ENCODE measurements around the gene TPRX1.
"Not testable (repeated sequence)": the region's sequence is repeated elsewhere in the genome, so short reads cannot be mapped to it uniquely, and the experiment has no call there.

The TPRX1 gene

GRCh38 chr19:47836038-47836437 is 31.7 kb upstream of the TPRX1 start:
- H3K4me3 ChIP-seq (ENCODE audit: low read length): no peak overlapping the region
- no peak for TF ChIP-seq CTCF (IDR thresholded peaks at IDR 0.05; ENCODE audit: insufficient read depth, low read depth, low read length, missing control alignments)
- no peak for DNase-seq (ENCODE audit: low read depth)

DNA sequence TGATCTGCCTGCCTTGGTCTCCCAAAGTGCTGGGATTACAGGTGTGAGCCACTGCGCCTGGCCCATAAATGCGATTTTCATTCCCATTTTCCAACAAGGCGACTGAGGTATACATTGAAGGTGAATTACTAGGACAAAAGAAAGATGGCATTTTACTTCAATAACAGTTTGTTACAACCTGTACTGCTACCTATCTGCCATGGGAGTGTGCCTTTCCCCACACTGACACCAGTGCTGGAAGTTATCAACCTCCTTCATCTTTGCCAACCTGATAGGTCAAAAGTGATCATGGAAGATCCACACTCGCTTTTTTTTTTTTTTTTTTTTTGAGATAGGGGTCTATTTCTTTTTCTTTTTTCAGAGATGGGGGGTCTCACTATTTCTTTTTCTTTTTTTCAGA is 28.4 kb upstream of the TPRX1 start:
- TF ChIP-seq CTCF (IDR thresholded peaks at IDR 0.05; ENCODE audit: insufficient read depth, low read depth, low read length, missing control alignments): no peak
- DNase-seq (ENCODE audit: low read depth): no peak
- H3K4me3 ChIP-seq (ENCODE audit: low read length): no peak overlapping the region

DNA sequence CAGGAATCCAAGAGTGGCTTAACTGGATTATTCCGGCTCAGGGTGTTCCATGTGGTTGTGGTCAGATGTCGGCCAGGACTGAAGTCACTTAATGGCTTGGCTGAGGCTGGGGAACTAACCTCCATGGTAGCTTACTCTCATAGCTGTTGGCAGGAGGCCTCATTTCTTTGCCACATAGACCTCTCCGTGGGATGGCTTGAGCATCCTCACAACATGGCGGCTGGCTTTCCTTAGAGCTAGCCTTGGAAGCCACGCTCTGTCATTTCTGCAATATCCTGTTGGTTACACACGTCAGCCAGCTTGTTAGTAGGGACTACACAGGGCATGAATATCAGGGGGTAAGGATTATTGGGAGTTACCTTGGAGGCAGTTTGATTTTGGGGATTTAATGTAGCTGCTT is 22.4 kb upstream of the TPRX1 start:
- no peak for DNase-seq (ENCODE audit: low read depth)
- no peak for TF ChIP-seq CTCF (IDR thresholded peaks at IDR 0.05; ENCODE audit: insufficient read depth, low read depth, low read length, missing control alignments)
- no peak overlapping the region for H3K4me3 ChIP-seq (ENCODE audit: low read length)

GRCh38 chr19:47824396-47824795 is 20.0 kb upstream of the TPRX1 start:
- DNase-seq (ENCODE audit: low read depth): no peak
- H3K4me3 ChIP-seq (ENCODE audit: low read length): no peak overlapping the region
- no peak for TF ChIP-seq CTCF (IDR thresholded peaks at IDR 0.05; ENCODE audit: insufficient read depth, low read depth, low read length, missing control alignments)

GRCh38 chr19:47821460-47822020 is 17.2 kb upstream of the TPRX1 start, which contains the start of gene CRX:
TSS of gene CRX (plus strand) at chr19:47821937. CDS start at chr19:47834444, 12,507 bp downstream.
- DNase-seq (ENCODE audit: low read depth): no peak
- TF ChIP-seq CTCF (IDR thresholded peaks at IDR 0.05; ENCODE audit: insufficient read depth, low read depth, low read length, missing control alignments): no peak
- no peak within 1 kb of the TSS for H3K4me3 ChIP-seq (ENCODE audit: low read length)

DNA sequence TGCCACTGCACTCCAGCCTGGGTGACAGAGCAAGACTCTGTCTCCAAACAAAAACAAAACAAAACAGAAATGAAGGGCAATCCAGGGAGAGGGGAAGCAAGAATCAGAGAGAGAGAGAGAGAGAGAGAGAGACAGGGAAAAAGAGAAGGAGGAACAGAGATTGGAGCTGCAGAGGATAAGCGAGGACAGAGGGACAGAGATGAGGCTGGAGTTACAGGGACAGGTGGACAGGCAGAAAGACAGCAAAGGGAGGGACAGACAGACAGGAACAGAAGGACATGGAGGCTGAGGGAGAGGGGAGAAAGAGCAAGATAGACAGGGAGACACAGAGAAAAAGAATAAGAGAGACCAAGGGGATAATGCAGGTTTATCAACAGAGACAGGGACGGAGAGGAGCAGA is 16.1 kb upstream of the TPRX1 start:
- DNase-seq (ENCODE audit: low read depth): no peak
- no peak for TF ChIP-seq CTCF (IDR thresholded peaks at IDR 0.05; ENCODE audit: insufficient read depth, low read depth, low read length, missing control alignments)
- no peak overlapping the region for H3K4me3 ChIP-seq (ENCODE audit: low read length)

DNA sequence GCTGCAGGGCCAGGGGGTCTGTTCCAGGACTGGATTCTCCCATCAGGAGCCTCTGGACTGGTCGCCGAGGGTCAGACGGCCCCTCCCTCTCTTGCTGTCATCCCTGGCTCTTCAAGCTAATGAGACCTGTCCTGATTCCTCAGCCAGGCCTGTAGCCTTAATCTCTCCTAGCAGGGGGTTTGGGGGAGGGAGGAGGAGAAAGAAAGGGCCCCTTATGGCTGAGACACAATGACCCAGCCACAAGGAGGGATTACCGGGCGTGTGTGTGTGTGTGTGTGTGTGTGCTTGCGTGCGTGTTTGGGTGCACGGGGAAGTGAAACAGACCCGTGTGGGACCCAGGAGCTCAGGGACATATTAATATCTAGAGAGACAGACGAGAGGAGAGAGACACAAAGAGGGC is 15.5 kb upstream of the TPRX1 start:
- no peak for DNase-seq (ENCODE audit: low read depth)
- TF ChIP-seq CTCF (IDR thresholded peaks at IDR 0.05; ENCODE audit: insufficient read depth, low read depth, low read length, missing control alignments): no peak
- H3K4me3 ChIP-seq (ENCODE audit: low read length): no peak overlapping the region

DNA sequence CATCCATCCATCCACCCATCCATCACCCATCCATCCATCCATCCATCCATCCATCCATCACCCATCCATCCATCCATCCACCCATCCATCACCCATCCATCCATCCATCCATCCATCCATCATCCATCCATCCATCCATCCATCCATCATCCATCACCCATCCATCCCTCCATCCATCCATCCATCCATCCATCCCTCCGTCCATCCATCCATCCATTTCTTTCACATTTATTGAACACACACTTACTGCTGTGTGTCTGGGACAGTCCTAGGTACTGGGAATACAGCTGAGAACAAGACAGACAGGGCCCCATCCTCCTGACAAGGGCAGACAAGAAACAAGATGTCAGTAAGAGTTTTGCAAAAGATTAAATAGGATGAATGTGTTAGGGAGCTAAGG is 13.9 kb upstream of the TPRX1 start:
- not testable (repeated sequence) for DNase-seq (ENCODE audit: low read depth); H3K4me3 ChIP-seq (ENCODE audit: low read length)

GRCh38 chr19:47816270-47816669 is 11.9 kb upstream of the TPRX1 start:
- DNase-seq (ENCODE audit: low read depth); H3K4me3 ChIP-seq (ENCODE audit: low read length): not testable (repeated sequence)
